IPS-NIHi7 (cell line): ENCODE data around the gene PPARA.
"Not testable (repeated sequence)": the region's sequence is repeated elsewhere in the genome, so short reads cannot be mapped to it uniquely, and the experiment has no call there.

Experiments
- DNase-seq: peaks from one replicate; pipeline ENCODE4 v3.0.0; 2012; ENCODE audit warnings: mixed read lengths; ENCODE audit errors: extremely low spot score

The PPARA gene

GRCh38 chr22:46241396-46242007 is 91.2 kb downstream of the PPARA start:
- no peak for DNase-seq

- DNase-seq: no peak
Observed at GRCh38 chr22:46242076-46242475, 91.8 kb downstream of the PPARA start.

- no peak for DNase-seq
Observed at GRCh38 chr22:46244771-46245170, 94.4 kb downstream of the PPARA start.

- no peak for DNase-seq
Observed at GRCh38 chr22:46245511-46245910, 95.2 kb downstream of the PPARA start.

- no peak for DNase-seq
Observed at GRCh38 chr22:46246178-46246577, 95.9 kb downstream of the PPARA start.

GRCh38 chr22:46247443-46247975 is 97.2 kb downstream of the PPARA start:
- DNase-seq: no peak

- peak; percentile 94 for DNase-seq
Observed at GRCh38 chr22:46250035-46250782, 99.9 kb downstream of the PPARA start, which contains the start of gene CDPF1. Gene CDPF1, minus strand, starts transcription at chr22:46250293. Its CDS starts 2,009 bp downstream, at chr22:46248284.

GRCh38 chr22:46250783-46251125 is 100.4 kb downstream of the PPARA start:
- no peak for DNase-seq

GRCh38 chr22:46251266-46251665 is 100.9 kb downstream of the PPARA start:
- no peak for DNase-seq

- DNase-seq: no peak
Observed at GRCh38 chr22:46251816-46252380, 101.6 kb downstream of the PPARA start.

- DNase-seq: no peak
Observed at GRCh38 chr22:46256358-46256958, 106.1 kb downstream of the PPARA start.

- no peak for DNase-seq
Observed at GRCh38 chr22:46259374-46259773, 109.0 kb downstream of the PPARA start.

GRCh38 chr22:46260038-46260437 is 109.7 kb downstream of the PPARA start:
- no peak for DNase-seq

GRCh38 chr22:46262449-46263215 is 112.3 kb downstream of the PPARA start:
- peak; percentile 77 for DNase-seq

- no peak for DNase-seq
Observed at GRCh38 chr22:46263216-46263590, 112.9 kb downstream of the PPARA start, which contains the start of gene PKDREJ. Gene PKDREJ, minus strand, starts transcription at chr22:46263343. Its CDS starts 21 bp downstream, at chr22:46263322.

- DNase-seq: not testable (repeated sequence)
Observed at GRCh38 chr22:46264520-46264919, 114.2 kb downstream of the PPARA start.

- DNase-seq: not testable (repeated sequence)
Observed at GRCh38 chr22:46265627-46266026, 115.3 kb downstream of the PPARA start.

GRCh38 chr22:46267431-46268279 is 117.3 kb downstream of the PPARA start, which contains the start of gene TTC38:
Gene TTC38, plus strand, starts transcription at chr22:46268008. Its CDS starts 32 bp downstream, at chr22:46268040.
- DNase-seq: peak; percentile 98

GRCh38 chr22:46269564-46269963 is 119.2 kb downstream of the PPARA start:
- DNase-seq: no peak

- DNase-seq: no peak
Observed at GRCh38 chr22:46272196-46272595, 121.9 kb downstream of the PPARA start.
